NCI-H1436 treated with DMSO at 0.1 percent for 48 hours (cell line): Measurements from ENCODE around the gene IFIT5.
A peak's percentile ranks its signal among the peaks of the same experiment; 100 is the strongest.
"Not testable (repeated sequence)": the region's sequence is repeated elsewhere in the genome, so short reads cannot be mapped to it uniquely, and the experiment has no call there.

Source experiments
- DNase-seq: peaks from one replicate; lab custom pipeline; 2025; lab: John Stamatoyannopoulos, UW

IFIT5 gene

GRCh38 chr10:89414146-89414878, at the start of gene IFIT5:
TSS of gene IFIT5 (plus strand) at chr10:89414568. CDS start at chr10:89414799, 231 bp downstream.
- no peak for DNase-seq

GRCh38 chr10:89367529-89367928, 46.8 kb upstream of the IFIT5 start:
- DNase-seq, result peak; percentile 40

GRCh38 chr10:89368129-89368528, 46.2 kb upstream of the IFIT5 start:
- no peak for DNase-seq

GRCh38 chr10:89369156-89370105, 44.9 kb upstream of the IFIT5 start:
- no peak for DNase-seq

GRCh38 chr10:89371079-89371478, 43.3 kb upstream of the IFIT5 start:
- DNase-seq, result no peak

- DNase-seq, result no peak
These were observed 42.4 kb upstream of the IFIT5 start for GRCh38 chr10:89371987-89372386.

- DNase-seq, result no peak
These were observed 40.3 kb upstream of the IFIT5 start for GRCh38 chr10:89373916-89374711.

GRCh38 chr10:89374713-89375141, 39.6 kb upstream of the IFIT5 start:
- no peak for DNase-seq

- no peak for DNase-seq
These were observed 36.4 kb upstream of the IFIT5 start, which contains the start of gene IFIT1B for GRCh38 chr10:89377705-89378637. TSS of gene IFIT1B (plus strand) at chr10:89378056. CDS start at chr10:89378136, 80 bp downstream.

GRCh38 chr10:89379103-89379502, 35.3 kb upstream of the IFIT5 start:
- no peak for DNase-seq

- no peak for DNase-seq
These were observed 31.6 kb upstream of the IFIT5 start for GRCh38 chr10:89382757-89383156.

GRCh38 chr10:89384474-89385340, 29.7 kb upstream of the IFIT5 start:
- DNase-seq, result no peak

GRCh38 chr10:89388806-89389205, 25.6 kb upstream of the IFIT5 start:
- no peak for DNase-seq

- DNase-seq, result no peak
These were observed 25.1 kb upstream of the IFIT5 start for GRCh38 chr10:89389254-89389653.

GRCh38 chr10:89390476-89391225, 23.7 kb upstream of the IFIT5 start:
- no peak for DNase-seq

GRCh38 chr10:89391226-89391576, 23.2 kb upstream of the IFIT5 start:
- not testable (repeated sequence) for DNase-seq

GRCh38 chr10:89391907-89392756, 22.2 kb upstream of the IFIT5 start, which contains the start of gene IFIT1:
TSS of gene IFIT1 (plus strand) at chr10:89392623. CDS start at chr10:89392713, 90 bp downstream.
- DNase-seq, result peak; percentile 51

- DNase-seq, result no peak
These were observed 21.4 kb upstream of the IFIT5 start for GRCh38 chr10:89392974-89393373.
